Endodermal cell (in vitro differentiated cells): ENCODE measurements around the gene SUPT7L. TPM values are rescaled to one million over a fixed set of nuclear protein-coding genes. Genes with fewer than 3 reads are reported as not detected.

Experiments
- DNase-seq: peaks from one replicate; pipeline ENCODE4 v3.0.0-alpha.2; 2017
- H3K27ac ChIP-seq: 2 replicates; pipeline ENCODE4 v1.5.1; 2013; ENCODE audit warnings: mild to moderate bottlenecking, low read depth, low read length, moderate library complexity
- H3K27me3 ChIP-seq: 2 replicates; pipeline ENCODE4 v1.6.1; 2013; ENCODE audit warnings: mild to moderate bottlenecking, low read length, moderate library complexity; ENCODE audit not compliant: insufficient read depth, control insufficient read depth, poor library complexity, severe bottlenecking
- H3K36me3 ChIP-seq: 2 replicates; pipeline ENCODE4 v1.7.0; 2013; ENCODE audit warnings: mild to moderate bottlenecking, low read length, moderate library complexity; ENCODE audit not compliant: control insufficient read depth, insufficient read depth
- H3K4me1 ChIP-seq: one replicate; pipeline ENCODE4 v1.7.0; 2013; ENCODE audit warnings: low read length; ENCODE audit not compliant: control insufficient read depth, insufficient read depth
- H3K4me3 ChIP-seq: 2 replicates; pipeline ENCODE4 v1.5.1; 2013; ENCODE audit warnings: mild to moderate bottlenecking, low read length, moderate library complexity
- H3K9ac ChIP-seq: 2 replicates; pipeline ENCODE4 v1.6.1; 2013; ENCODE audit warnings: mild to moderate bottlenecking, low read length, moderate library complexity; ENCODE audit not compliant: poor library complexity, severe bottlenecking; ENCODE audit errors: extremely low read depth
- H3K9me3 ChIP-seq: 2 replicates; pipeline ENCODE4 v1.6.1; 2013; ENCODE audit warnings: mild to moderate bottlenecking, low read length, moderate library complexity; ENCODE audit not compliant: control insufficient read depth
- H3K27ac Mint-ChIP-seq: 2 replicates; pipeline ENCODE4 v1.8.0; 2020; ENCODE audit warnings: mixed read lengths
- H3K27me3 Mint-ChIP-seq: 2 replicates; pipeline ENCODE4 v1.8.0; 2021; ENCODE audit warnings: mild to moderate bottlenecking, mixed read lengths; ENCODE audit not compliant: insufficient read depth
- H3K36me3 Mint-ChIP-seq: 2 replicates; pipeline ENCODE4 v1.8.0; 2020; ENCODE audit warnings: low read depth, mixed read lengths
- H3K4me1 Mint-ChIP-seq: 2 replicates; pipeline ENCODE4 v1.8.0; 2020; ENCODE audit warnings: mixed read lengths
- H3K4me3 Mint-ChIP-seq: 2 replicates; pipeline ENCODE4 v1.8.0; 2020; ENCODE audit warnings: mild to moderate bottlenecking, moderate library complexity, mixed read lengths
- H3K9me3 Mint-ChIP-seq: 2 replicates; pipeline ENCODE4 v1.8.0; 2020; ENCODE audit warnings: mild to moderate bottlenecking, mixed read lengths
- CTCF ChIP-seq: fragments of 200-600 bp; sonication (generic); conservative IDR thresholded peaks from 2 replicates; pipeline ENCODE4 v1.5.0; 2021; ENCODE audit warnings: antibody characterized with exemption, mild to moderate bottlenecking
- WGBS, 2 experiments: methylation state at CpG; one replicate each; pipeline versions ENCODE4 v1.1.5 to v1.1.7; 2013; ENCODE audit warnings: missing lambda C conversion rate in 2 of 2, mixed read lengths in 1 of 2; ENCODE audit not compliant: insufficient coverage in 1 of 2, insufficient read length in 1 of 2; 5-methylcytosine and 5-hydroxymethylcytosine counted together
- total RNA-seq, 2 donors: library from RNA; stranded (reverse); fragmentation: NEBNext Ultra II Directional in 1 of 2; extraction: Animal tissue kit (Norgen Biotek cat#: 25700) in 1 of 2; gene quantifications; 2 replicates in 1 of 2; 3 replicates in 1 of 2; pipeline ENCODE4 v1.2.1, GENCODE V29; 2021

The SUPT7L gene
- total RNA-seq, 2 donors from 2014 or later, result 43.3 to 43.9 TPM

- H3K9me3 ChIP-seq, result no peaks in the 10 kb centered on the region
- H3K4me1 ChIP-seq, result no peaks in the 10 kb centered on the region
- no peak for DNase-seq
- peak overlapping the region; percentile 20 for H3K4me3 ChIP-seq
- WGBS, 2 experiments, result 71 to 77% methylated on average over 1 to 2 of the region's 2 CpGs
- H3K27ac Mint-ChIP-seq, result no peak overlapping the region
- H3K9ac ChIP-seq, result no peak overlapping the region
- H3K9me3 Mint-ChIP-seq, result no peaks in the 10 kb centered on the region
- peaks cover 77% of the 10 kb centered on the region for H3K36me3 ChIP-seq
- peaks cover 5% of the 10 kb centered on the region for H3K4me1 Mint-ChIP-seq
- no peaks in the 10 kb centered on the region for H3K27me3 ChIP-seq
- no peak overlapping the region for H3K27ac ChIP-seq
- no peak overlapping the region for H3K4me3 Mint-ChIP-seq
- no peak for TF ChIP-seq CTCF
- no peaks in the 10 kb centered on the region for H3K27me3 Mint-ChIP-seq
- peaks cover 54% of the 10 kb centered on the region for H3K36me3 Mint-ChIP-seq
Measured at GRCh38 chr2:27640722-27641245, 22.6 kb downstream of the SUPT7L start.

GRCh38 chr2:27638709-27639108, 24.7 kb downstream of the SUPT7L start:
- Histone ChIP-seq H3K9ac (no peak overlapping the region), H3K36me3 (peaks cover 87% of the 10 kb centered on the region), H3K27me3 (no peaks in the 10 kb centered on the region), H3K27ac (no peak overlapping the region), H3K9me3 (no peaks in the 10 kb centered on the region), H3K4me3 (no peak overlapping the region), H3K4me1 (no peaks in the 10 kb centered on the region)
- H3K9me3 Mint-ChIP-seq, result no peaks in the 10 kb centered on the region
- peaks cover 60% of the 10 kb centered on the region for H3K36me3 Mint-ChIP-seq
- no peak overlapping the region for H3K4me3 Mint-ChIP-seq
- no peak for DNase-seq
- peaks cover 5% of the 10 kb centered on the region for H3K4me1 Mint-ChIP-seq
- WGBS, 2 experiments, result 54 to 78% methylated on average over 3 of the region's 3 CpGs
- no peak for TF ChIP-seq CTCF
- no peak overlapping the region for H3K27ac Mint-ChIP-seq
- no peaks in the 10 kb centered on the region for H3K27me3 Mint-ChIP-seq

GRCh38 chr2:27638037-27638637, 25.3 kb downstream of the SUPT7L start:
- Mint-ChIP-seq H3K4me3 (no peak overlapping the region), H3K9me3 (no peaks in the 10 kb centered on the region), H3K36me3 (peaks cover 58% of the 10 kb centered on the region), H3K27ac (no peak overlapping the region), H3K27me3 (no peaks in the 10 kb centered on the region), H3K4me1 (peaks cover 5% of the 10 kb centered on the region)
- peaks cover 86% of the 10 kb centered on the region for H3K36me3 ChIP-seq
- no peak for DNase-seq
- H3K9me3 ChIP-seq, result no peaks in the 10 kb centered on the region
- no peak overlapping the region for H3K27ac ChIP-seq
- no peak overlapping the region for H3K9ac ChIP-seq
- 95 to 100% methylated on average over 1 to 3 of the region's 3 CpGs for WGBS, 2 experiments
- no peaks in the 10 kb centered on the region for H3K27me3 ChIP-seq
- no peaks in the 10 kb centered on the region for H3K4me1 ChIP-seq
- TF ChIP-seq CTCF, result no peak
- no peak overlapping the region for H3K4me3 ChIP-seq
